HUES6 (cell line): ENCODE measurements around the gene KSR2.
"Not testable (repeated sequence)": the region's sequence is repeated elsewhere in the genome, so short reads cannot be mapped to it uniquely, and the experiment has no call there.

Experiments used
- H3K27ac ChIP-seq: 2 replicates; pipeline ENCODE4 v1.7.0; 2013; ENCODE audit warnings: low read depth, mild to moderate bottlenecking, low read length, inconsistent platforms
- H3K27me3 ChIP-seq: 2 replicates; pipeline ENCODE4 v1.6.1; 2013; ENCODE audit warnings: low read length; ENCODE audit not compliant: control insufficient read depth, insufficient read depth
- H3K36me3 ChIP-seq: 2 replicates; pipeline ENCODE4 v1.6.1; 2013; ENCODE audit warnings: low read length; ENCODE audit not compliant: control insufficient read depth, insufficient read depth
- H3K4me1 ChIP-seq: 2 replicates; pipeline ENCODE4 v1.6.1; 2013; ENCODE audit warnings: low read length; ENCODE audit not compliant: control insufficient read depth, insufficient read depth
- H3K4me3 ChIP-seq: 2 replicates; pipeline ENCODE4 v1.5.1; 2013; ENCODE audit warnings: low read depth, low read length
- H3K9ac ChIP-seq: one replicate; pipeline ENCODE4 v1.6.1; 2013; ENCODE audit warnings: mild to moderate bottlenecking, low read length
- H3K9me3 ChIP-seq: 2 replicates; pipeline ENCODE4 v1.6.1; 2013; ENCODE audit warnings: low read depth, low read length; ENCODE audit not compliant: control insufficient read depth, insufficient read depth

KSR2 gene

DNA sequence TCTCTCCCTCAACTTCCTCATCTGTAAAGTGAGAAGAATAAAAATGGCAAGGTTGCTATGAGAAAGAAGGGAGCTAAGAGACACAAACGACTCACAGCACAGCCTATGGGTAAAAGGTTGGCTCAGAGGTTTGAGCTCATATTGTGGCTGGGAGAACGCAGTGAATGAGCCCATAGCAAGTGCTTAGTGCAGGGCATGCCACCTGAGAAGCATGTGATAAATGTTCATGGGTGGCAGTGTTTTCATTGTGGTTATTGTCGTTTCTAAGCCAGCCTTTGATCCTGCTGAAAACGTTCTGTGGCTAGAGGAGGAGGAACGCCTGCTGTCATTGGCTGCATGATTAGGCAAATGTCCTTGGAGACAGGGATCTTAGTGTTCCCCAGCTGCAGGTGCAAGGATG, 150.4 kb downstream of the KSR2 start:
- no peaks in the 10 kb centered on the region for H3K4me1 ChIP-seq
- no peaks in the 10 kb centered on the region for H3K36me3 ChIP-seq
- H3K27me3 ChIP-seq: no peaks in the 10 kb centered on the region
- H3K9me3 ChIP-seq: 0 out of 2 replicates have a peak, but pooled peaks cover 3% of the 10 kb centered on the region
- H3K9ac ChIP-seq: no peak overlapping the region
- no peak overlapping the region for H3K4me3 ChIP-seq
- no peak overlapping the region for H3K27ac ChIP-seq

DNA sequence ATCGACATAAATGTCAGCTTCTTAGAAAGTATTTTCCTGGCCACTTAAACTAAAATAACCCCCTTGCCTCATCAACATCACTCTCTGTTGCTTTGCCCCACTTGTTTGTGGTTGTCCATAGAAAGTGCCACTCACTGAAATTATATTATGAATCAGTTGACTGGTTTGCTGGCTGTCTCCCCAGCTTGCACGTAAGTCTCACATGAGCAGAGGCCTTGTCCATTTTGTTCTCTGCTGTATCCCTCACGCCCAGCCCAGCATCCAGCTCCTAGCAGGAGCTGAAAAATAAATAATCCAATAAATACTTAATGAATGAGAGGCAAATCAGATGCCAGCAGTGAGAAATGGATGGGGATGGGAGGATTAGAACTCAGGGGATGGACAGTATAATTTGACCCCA, 159.3 kb downstream of the KSR2 start:
- no peaks in the 10 kb centered on the region for H3K9me3 ChIP-seq
- no peak overlapping the region for H3K27ac ChIP-seq
- H3K27me3 ChIP-seq: no peaks in the 10 kb centered on the region
- H3K4me3 ChIP-seq: no peak overlapping the region
- H3K36me3 ChIP-seq: no peaks in the 10 kb centered on the region
- H3K9ac ChIP-seq: no peak overlapping the region
- no peaks in the 10 kb centered on the region for H3K4me1 ChIP-seq

GRCh38 chr12:117807946-117808345, 160.8 kb downstream of the KSR2 start:
- Histone ChIP-seq H3K36me3 (no peaks in the 10 kb centered on the region), H3K27ac (no peak overlapping the region), H3K9me3 (no peaks in the 10 kb centered on the region), H3K9ac (no peak overlapping the region), H3K4me1 (no peaks in the 10 kb centered on the region), H3K4me3 (no peak overlapping the region), H3K27me3 (no peaks in the 10 kb centered on the region)

- no peaks in the 10 kb centered on the region for H3K27me3 ChIP-seq
- no peak overlapping the region for H3K9ac ChIP-seq
- H3K36me3 ChIP-seq: no peaks in the 10 kb centered on the region
- H3K4me3 ChIP-seq: no peak overlapping the region
- no peak overlapping the region for H3K27ac ChIP-seq
- no peaks in the 10 kb centered on the region for H3K9me3 ChIP-seq
- no peaks in the 10 kb centered on the region for H3K4me1 ChIP-seq
Observed at GRCh38 chr12:117807355-117807754, 161.4 kb downstream of the KSR2 start.

- H3K9ac ChIP-seq: no peak overlapping the region
- H3K9me3 ChIP-seq: no peaks in the 10 kb centered on the region
- H3K4me1 ChIP-seq: no peaks in the 10 kb centered on the region
- no peaks in the 10 kb centered on the region for H3K27me3 ChIP-seq
- no peaks in the 10 kb centered on the region for H3K36me3 ChIP-seq
- no peak overlapping the region for H3K27ac ChIP-seq
- H3K4me3 ChIP-seq: no peak overlapping the region
Observed at GRCh38 chr12:117805865-117806264, 162.9 kb downstream of the KSR2 start.

GRCh38 chr12:117803001-117803400, 165.8 kb downstream of the KSR2 start:
- H3K27me3 ChIP-seq: no peaks in the 10 kb centered on the region
- no peaks in the 10 kb centered on the region for H3K4me1 ChIP-seq
- H3K4me3 ChIP-seq: no peak overlapping the region
- H3K27ac ChIP-seq: no peak overlapping the region
- no peak overlapping the region for H3K9ac ChIP-seq
- no peaks in the 10 kb centered on the region for H3K9me3 ChIP-seq
- no peaks in the 10 kb centered on the region for H3K36me3 ChIP-seq

GRCh38 chr12:117800711-117801110, 168.1 kb downstream of the KSR2 start:
- H3K27ac ChIP-seq, H3K27me3 ChIP-seq, H3K4me3 ChIP-seq, H3K36me3 ChIP-seq, H3K9ac ChIP-seq, H3K9me3 ChIP-seq, H3K4me1 ChIP-seq: not testable (repeated sequence)

- Histone ChIP-seq H3K27ac (no peak overlapping the region), H3K9ac (no peak overlapping the region), H3K4me3 (no peak overlapping the region), H3K36me3 (no peaks in the 10 kb centered on the region), H3K4me1 (no peaks in the 10 kb centered on the region), H3K27me3 (no peaks in the 10 kb centered on the region), H3K9me3 (peaks cover 18% of the 10 kb centered on the region; the same call in 1 of the 2 replicates)
Observed at GRCh38 chr12:117797202-117797601, 171.6 kb downstream of the KSR2 start.

DNA sequence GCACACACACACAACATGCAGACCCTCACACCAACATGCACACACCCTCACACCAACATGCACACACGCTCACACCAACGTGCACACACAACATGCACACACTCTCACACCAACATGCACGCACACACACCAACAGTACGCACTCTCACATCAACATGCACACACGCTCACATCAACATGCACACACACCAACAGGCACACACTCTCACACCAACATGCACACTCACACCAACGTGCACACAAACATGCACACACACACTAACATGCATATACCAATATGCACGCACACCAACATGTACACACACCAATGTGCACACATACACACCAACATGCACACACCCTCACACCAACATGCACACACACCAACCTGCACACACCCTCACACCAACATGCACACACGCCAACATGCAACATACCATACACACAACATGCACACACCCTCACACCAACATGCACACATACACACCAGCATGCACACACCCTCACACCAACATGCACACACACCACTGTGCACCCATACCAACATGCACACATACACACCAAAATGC, 175.8 kb downstream of the KSR2 start:
- no peak overlapping the region for H3K4me3 ChIP-seq
- H3K9ac ChIP-seq: no peak overlapping the region
- peaks cover 18% of the 10 kb centered on the region; the same call in 1 of the 2 replicates for H3K9me3 ChIP-seq
- H3K36me3 ChIP-seq: no peaks in the 10 kb centered on the region
- H3K27me3 ChIP-seq: no peaks in the 10 kb centered on the region
- H3K4me1 ChIP-seq: peaks cover 22% of the 10 kb centered on the region
- H3K27ac ChIP-seq: no peak overlapping the region

- no peak overlapping the region for H3K4me3 ChIP-seq
- H3K9ac ChIP-seq: no peak overlapping the region
- peaks cover 22% of the 10 kb centered on the region for H3K4me1 ChIP-seq
- H3K9me3 ChIP-seq: peaks cover 18% of the 10 kb centered on the region; the same call in 1 of the 2 replicates
- no peaks in the 10 kb centered on the region for H3K36me3 ChIP-seq
- H3K27ac ChIP-seq: no peak overlapping the region
- H3K27me3 ChIP-seq: no peaks in the 10 kb centered on the region
Observed at GRCh38 chr12:117792471-117792870, 176.3 kb downstream of the KSR2 start.

- Histone ChIP-seq H3K27ac (no peak overlapping the region), H3K9me3 (peaks cover 18% of the 10 kb centered on the region; the same call in 1 of the 2 replicates), H3K27me3 (no peaks in the 10 kb centered on the region), H3K4me3 (no peak overlapping the region), H3K9ac (no peak overlapping the region), H3K4me1 (peaks cover 22% of the 10 kb centered on the region), H3K36me3 (no peaks in the 10 kb centered on the region)
Observed at GRCh38 chr12:117790948-117791347, 177.8 kb downstream of the KSR2 start.

- Histone ChIP-seq H3K4me3 (no peak overlapping the region), H3K9ac (no peak overlapping the region), H3K36me3 (no peaks in the 10 kb centered on the region), H3K27me3 (no peaks in the 10 kb centered on the region), H3K27ac (no peak overlapping the region), H3K4me1 (peaks cover 22% of the 10 kb centered on the region), H3K9me3 (peaks cover 18% of the 10 kb centered on the region; the same call in 1 of the 2 replicates)
Observed at GRCh38 chr12:117790198-117790597, 178.6 kb downstream of the KSR2 start.
